ENCODE results near the gene POF1B. TPM values are rescaled to one million over a fixed set of nuclear protein-coding genes. Genes with fewer than 3 reads are reported as not detected.
A peak's percentile ranks its signal among the peaks of the same experiment; 100 is the strongest.
"Not testable (repeated sequence)": the region's sequence is repeated elsewhere in the genome, so short reads cannot be mapped to it uniquely, and the experiment has no call there.

POF1B gene
- total RNA-seq, 1 donor from 2014 or later, result not detected

DNA sequence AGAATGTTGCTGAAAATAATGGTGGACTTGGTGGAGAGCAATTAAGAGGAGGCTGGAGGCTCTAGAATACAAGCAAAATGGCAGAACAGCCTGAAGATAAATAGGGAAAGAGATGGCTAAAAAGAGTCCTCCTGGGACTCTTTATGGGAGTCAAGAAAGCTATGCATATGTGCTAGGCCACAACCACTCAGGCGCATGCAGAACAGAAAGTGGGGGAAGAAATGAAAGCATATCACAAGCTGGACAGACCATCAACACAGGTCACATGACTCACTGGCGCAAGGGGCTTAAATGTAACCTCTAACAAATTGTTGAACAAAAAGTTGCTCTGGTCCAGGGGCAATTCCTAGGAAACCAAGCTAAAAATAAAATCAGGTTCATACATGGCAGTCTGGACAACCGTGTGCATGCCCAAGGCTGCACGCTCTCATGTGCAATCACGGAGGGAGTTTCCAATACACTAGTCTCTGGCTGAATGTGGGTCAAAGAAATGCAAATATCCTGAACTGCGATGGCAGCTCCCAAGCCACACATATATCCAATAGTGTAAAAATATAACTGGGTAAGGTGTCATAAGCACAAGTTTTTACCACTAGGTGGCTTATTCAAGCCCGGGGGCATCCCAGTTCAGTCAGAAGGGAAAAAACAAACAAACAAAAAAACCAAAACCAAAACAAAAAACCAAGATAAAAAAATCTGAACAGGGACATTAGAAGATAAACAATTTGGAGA is 90.3 kb downstream of the POF1B start:
- Mint-ChIP-seq H3K36me3 (ENCODE audit: low read depth) (peaks cover 11% of the 10 kb centered on the region), H3K4me1 (no peaks in the 10 kb centered on the region), H3K9me3 (peaks cover 22% of the 10 kb centered on the region), H3K4me3 (no peak overlapping the region), H3K27me3 (ENCODE audit: low read depth) (no peaks in the 10 kb centered on the region), H3K27ac (ENCODE audit: unreplicated experiment) (no peak overlapping the region)
- DNase-seq (ENCODE audit: low read depth, low spot score), result no peak
- TF ChIP-seq, protein P1, sequence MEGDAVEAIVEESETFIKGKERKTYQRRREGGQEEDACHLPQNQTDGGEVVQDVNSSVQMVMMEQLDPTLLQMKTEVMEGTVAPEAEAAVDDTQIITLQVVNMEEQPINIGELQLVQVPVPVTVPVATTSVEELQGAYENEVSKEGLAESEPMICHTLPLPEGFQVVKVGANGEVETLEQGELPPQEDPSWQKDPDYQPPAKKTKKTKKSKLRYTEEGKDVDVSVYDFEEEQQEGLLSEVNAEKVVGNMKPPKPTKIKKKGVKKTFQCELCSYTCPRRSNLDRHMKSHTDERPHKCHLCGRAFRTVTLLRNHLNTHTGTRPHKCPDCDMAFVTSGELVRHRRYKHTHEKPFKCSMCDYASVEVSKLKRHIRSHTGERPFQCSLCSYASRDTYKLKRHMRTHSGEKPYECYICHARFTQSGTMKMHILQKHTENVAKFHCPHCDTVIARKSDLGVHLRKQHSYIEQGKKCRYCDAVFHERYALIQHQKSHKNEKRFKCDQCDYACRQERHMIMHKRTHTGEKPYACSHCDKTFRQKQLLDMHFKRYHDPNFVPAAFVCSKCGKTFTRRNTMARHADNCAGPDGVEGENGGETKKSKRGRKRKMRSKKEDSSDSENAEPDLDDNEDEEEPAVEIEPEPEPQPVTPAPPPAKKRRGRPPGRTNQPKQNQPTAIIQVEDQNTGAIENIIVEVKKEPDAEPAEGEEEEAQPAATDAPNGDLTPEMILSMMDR (conservative IDR thresholded peaks at IDR 0.05), result no peak

DNA sequence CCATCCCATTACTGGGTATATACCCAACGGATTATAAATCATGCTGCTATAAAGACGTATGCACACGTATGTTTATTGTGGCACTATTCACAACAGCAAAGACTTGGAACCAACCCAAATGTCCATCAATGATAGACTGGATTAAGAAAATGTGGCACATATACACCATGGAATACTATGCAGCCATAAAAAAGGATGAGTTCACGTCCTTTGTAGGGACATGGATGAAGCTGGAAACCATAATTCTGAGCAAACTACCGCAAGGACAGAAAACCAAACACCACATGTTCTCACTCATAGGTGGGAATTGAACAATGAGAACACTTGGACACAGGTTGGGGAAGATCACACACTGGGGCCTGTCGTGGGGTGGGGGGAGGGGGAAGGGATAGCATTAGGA is 94.2 kb downstream of the POF1B start:
- not testable (repeated sequence) for DNase-seq (ENCODE audit: low read depth, low spot score); H3K27me3 Mint-ChIP-seq (ENCODE audit: low read depth); H3K36me3 Mint-ChIP-seq (ENCODE audit: low read depth); H3K27ac Mint-ChIP-seq (ENCODE audit: unreplicated experiment); H3K4me1 Mint-ChIP-seq; H3K4me3 Mint-ChIP-seq
- peaks cover 13% of the 10 kb centered on the region for H3K9me3 Mint-ChIP-seq

DNA sequence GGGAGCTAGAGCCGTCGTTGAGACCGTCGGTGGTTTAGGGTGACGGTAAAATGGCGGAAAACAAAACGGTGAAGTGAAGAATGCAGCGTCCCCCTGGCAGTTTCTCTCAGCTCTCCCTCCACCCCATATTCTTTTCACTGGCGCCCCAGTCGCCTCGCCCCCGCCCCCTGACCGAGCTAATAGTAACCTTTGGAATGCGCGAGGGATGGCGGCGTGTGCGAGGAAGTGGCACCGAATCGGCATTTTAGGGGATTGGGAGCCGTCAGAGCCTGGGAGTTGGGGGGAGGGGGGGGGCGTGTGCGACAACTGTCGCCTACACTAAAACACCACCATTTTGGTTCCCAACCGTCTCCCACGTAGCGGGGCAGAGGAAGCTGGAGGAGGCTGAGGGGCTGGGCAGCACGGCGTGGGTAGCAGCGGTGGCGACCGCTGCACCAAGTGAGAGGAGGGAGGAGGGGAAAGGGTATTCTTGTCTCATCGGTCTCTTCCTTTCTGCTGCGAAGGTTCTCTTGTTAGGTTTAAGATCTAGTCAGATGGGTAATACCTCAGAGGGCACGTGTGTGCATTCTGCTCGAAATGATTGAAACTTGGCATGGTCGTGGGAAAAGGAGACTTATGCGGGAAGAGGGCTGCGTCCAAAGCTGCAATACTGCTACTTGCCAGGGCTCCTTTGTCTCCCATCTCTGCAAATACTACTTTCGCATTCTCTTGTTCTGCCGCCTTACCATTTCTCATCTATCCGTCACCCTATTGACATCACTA is 134.8 kb downstream of the POF1B start:
- Mint-ChIP-seq H3K27me3 (ENCODE audit: low read depth) (peaks cover 18% of the 10 kb centered on the region), H3K27ac (ENCODE audit: unreplicated experiment) (peak overlapping the region; percentile 98), H3K9me3 (peaks cover 3% of the 10 kb centered on the region), H3K36me3 (ENCODE audit: low read depth) (peaks cover 6% of the 10 kb centered on the region), H3K4me1 (peaks cover 20% of the 10 kb centered on the region), H3K4me3 (peak overlapping the region; percentile 94)
- TF ChIP-seq, protein P1 (conservative IDR thresholded peaks at IDR 0.05), result no peak
- DNase-seq (ENCODE audit: low read depth, low spot score), result peak; percentile 2

DNA sequence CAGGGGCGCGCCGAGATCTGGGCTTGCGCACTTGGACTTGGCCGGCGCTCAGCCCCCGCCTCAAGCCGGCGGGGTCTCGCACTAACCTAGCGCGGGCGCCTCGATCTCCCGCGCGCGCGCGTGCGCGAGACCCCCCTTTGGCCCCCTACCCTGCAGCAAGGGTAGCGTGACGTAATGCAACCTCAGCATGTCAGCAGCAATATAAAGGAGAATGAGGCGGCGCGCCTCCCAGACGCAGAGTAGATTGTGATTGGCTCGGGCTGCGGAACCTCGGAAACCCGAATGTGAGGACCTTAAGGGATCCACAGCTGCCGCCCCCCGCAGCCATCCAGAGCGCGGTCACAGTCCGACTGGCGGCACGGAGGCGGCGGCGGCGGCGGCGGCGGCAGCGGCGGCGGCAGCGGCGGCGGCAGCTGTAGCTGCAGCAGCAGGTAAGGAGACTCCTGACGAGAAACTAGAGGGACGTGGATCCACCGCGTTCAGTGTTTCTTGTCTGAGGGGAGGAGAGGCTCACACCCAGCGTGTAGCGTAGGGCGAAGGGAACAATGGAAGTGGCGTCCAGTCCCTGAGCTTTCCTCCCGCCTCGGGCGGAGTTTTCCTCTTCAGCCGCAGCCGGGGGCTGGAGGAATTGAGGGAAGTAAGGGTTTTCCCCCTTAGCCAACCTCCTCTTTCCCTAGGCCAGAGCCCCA is 135.6 kb downstream of the POF1B start, which contains the start of the genes SATL1 and ZNF711:
TSS of gene SATL1 (minus strand) at position 19 of the 689 bp plus-strand sequence. CDS start 134,811 bp downstream, outside the sequence.
TSS of gene ZNF711 (plus strand) at position 231 of the 689 bp plus-strand sequence. CDS start 3,582 bp downstream, outside the sequence.
- peak; percentile 63 for DNase-seq (ENCODE audit: low read depth, low spot score)
- Mint-ChIP-seq H3K27ac (ENCODE audit: unreplicated experiment) (peak within 1 kb of the TSS; percentile 98), H3K27me3 (ENCODE audit: low read depth) (peaks cover 18% of the 10 kb centered on the region), H3K4me3 (peak within 1 kb of the TSS; percentile 94), H3K36me3 (ENCODE audit: low read depth) (peaks cover 5% of the 10 kb centered on the region), H3K4me1 (peaks cover 20% of the 10 kb centered on the region), H3K9me3 (peaks cover 3% of the 10 kb centered on the region)
- TF ChIP-seq, protein P1 (conservative IDR thresholded peaks at IDR 0.05), result no peak

DNA sequence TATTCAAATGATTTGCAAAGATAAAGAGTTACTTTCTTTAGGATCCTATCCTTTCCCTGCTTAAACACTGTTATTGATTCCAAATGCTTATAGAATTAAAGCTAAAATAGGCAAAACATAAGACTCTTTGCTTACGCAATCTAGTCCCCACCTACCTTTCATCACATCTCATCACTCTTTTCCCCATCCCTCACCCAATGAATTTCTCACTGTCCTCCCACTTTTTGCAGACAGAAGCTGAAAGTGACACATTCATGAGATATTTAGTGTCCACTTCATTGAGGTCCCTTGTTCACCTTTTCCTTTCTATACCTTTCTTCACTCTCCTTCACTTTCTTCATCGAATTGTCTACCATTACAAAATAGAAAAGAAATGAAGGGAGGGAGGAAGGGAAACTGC is 136.3 kb downstream of the POF1B start:
- no peak overlapping the region for H3K27ac Mint-ChIP-seq (ENCODE audit: unreplicated experiment)
- H3K9me3 Mint-ChIP-seq, result no peaks in the 10 kb centered on the region
- peaks cover 20% of the 10 kb centered on the region for H3K4me1 Mint-ChIP-seq
- H3K4me3 Mint-ChIP-seq, result peak overlapping the region; percentile 94
- peaks cover 18% of the 10 kb centered on the region for H3K27me3 Mint-ChIP-seq (ENCODE audit: low read depth)
- H3K36me3 Mint-ChIP-seq (ENCODE audit: low read depth), result peaks cover 1% of the 10 kb centered on the region
- DNase-seq (ENCODE audit: low read depth, low spot score), result no peak
- TF ChIP-seq, protein P1 (conservative IDR thresholded peaks at IDR 0.05), result no peak

Other genes with a start within 250 kb of the POF1B start
- gene SATL1, start 135.9 kb downstream of the POF1B start, total RNA-seq, result 0.18 and 0.21 TPM in 2 replicates
- gene ZNF711, start 135.7 kb downstream of the POF1B start, total RNA-seq, result 23.1 and 24.0 TPM in 2 replicates

Measured in neural crest cell (in vitro differentiated cells).